NCI-H460 (cell line): ENCODE results near the gene KCTD17. TPM values are rescaled to one million over a fixed set of nuclear protein-coding genes. Genes with fewer than 3 reads are reported as not detected.
A peak's percentile ranks its signal among the peaks of the same experiment; 100 is the strongest.

ENCODE experiments used
- DNase-seq: peaks from one replicate; pipeline ENCODE4 v3.0.0-alpha.2; 2016; ENCODE audit warnings: low read depth; ENCODE audit errors: extremely low read depth
- polyA plus RNA-seq: library from polyadenylated mRNA; depleted of rRNA; stranded (reverse); fragments of >200 nt; gene quantifications from 2 replicates; pipeline ENCODE4 v1.2.3, GENCODE V29; 2014; cell fraction: nucleus; rRNA removed
- total RNA-seq: library from RNA; depleted of rRNA; stranded (reverse); fragments of >200 nt; shearing (Covaris generic); gene quantifications from 2 replicates; pipeline ENCODE4 v1.2.3, GENCODE V29; 2014; rRNA removed

KCTD17 gene, protein sequence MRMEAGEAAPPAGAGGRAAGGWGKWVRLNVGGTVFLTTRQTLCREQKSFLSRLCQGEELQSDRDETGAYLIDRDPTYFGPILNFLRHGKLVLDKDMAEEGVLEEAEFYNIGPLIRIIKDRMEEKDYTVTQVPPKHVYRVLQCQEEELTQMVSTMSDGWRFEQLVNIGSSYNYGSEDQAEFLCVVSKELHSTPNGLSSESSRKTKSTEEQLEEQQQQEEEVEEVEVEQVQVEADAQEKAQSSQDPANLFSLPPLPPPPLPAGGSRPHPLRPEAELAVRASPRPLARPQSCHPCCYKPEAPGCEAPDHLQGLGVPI
- total RNA-seq = 3.3 and 4.1 TPM in 2 replicates
- polyA plus RNA-seq = 12.3 and 20.9 TPM in 2 replicates

DNA sequence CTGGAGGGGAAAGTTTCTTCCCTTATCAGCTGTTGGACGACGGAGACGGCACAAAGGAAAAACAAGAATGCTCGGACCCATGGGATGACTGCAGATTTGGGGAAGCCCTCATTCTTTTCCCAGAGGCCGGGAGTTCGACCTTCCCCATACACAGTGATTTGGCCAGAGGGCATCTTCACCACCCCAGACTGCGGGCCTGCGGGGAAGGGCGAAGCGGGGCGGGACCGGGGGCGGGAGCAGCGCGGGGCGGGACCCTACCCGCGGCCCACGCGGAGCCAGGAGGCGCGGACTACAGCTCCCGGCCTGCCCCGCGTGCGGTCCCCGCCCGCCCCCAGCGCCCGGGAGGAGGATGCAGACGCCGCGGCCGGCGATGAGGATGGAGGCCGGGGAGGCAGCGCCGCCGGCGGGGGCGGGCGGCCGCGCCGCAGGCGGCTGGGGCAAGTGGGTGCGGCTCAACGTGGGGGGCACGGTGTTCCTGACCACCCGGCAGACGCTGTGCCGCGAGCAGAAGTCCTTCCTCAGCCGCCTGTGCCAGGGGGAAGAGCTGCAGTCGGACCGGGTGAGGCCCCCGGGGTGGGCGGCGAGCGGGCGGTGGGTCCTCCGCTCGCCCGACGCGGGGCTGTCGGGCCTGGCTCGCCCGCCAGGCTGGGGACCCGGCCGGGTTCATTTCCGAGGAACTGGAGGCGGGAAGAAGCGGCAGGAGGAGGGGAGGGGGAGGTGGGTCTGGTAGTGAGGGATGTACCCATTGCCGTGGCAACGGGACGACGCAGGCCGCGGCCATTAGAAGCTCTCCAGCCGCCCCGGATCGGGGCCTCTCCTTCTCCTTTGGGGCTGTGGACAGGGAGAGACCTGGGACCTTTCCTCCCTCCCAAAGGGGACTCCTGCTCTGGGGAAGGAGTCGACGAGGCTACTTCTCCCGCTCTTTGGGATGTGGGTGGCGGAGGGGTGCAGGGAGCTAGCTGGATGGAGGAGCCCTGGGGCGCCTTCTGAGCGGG, at the start of gene KCTD17:
Gene KCTD17, plus strand, starts transcription at position 352 of the 995 bp plus-strand sequence. Its CDS starts 19 bp downstream, at position 371.
- peak; percentile 38 for DNase-seq

DNA sequence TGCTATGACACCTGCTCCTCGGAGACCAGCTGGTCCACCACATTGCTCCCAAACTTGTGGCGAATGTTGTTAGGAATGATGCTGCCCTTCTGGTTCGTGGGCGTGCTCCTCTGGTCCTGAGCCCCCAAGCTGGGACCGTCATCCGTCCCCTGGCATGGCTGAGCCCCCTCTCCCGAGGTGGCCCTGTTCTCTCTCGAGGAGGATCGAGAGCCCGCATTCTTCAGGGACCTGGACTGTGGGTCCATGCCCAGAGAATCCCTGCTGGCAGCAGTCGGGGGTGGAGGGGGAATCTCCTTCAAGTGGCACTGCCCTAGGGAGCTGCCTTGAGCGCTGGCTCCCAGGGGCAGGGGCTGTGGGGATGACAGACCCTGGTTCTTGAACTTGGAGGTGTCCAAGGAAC, 49.7 kb upstream of the KCTD17 start:
- DNase-seq = no peak

- no peak for DNase-seq
Observed at GRCh38 chr22:37002633-37003032, 48.9 kb upstream of the KCTD17 start.

- no peak for DNase-seq
Observed at GRCh38 chr22:37007651-37008050, 43.9 kb upstream of the KCTD17 start.

- no peak for DNase-seq
Observed at GRCh38 chr22:37008365-37008764, 43.2 kb upstream of the KCTD17 start.

- DNase-seq = no peak
Observed at GRCh38 chr22:37009490-37009889, 42.1 kb upstream of the KCTD17 start.

GRCh38 chr22:37010174-37010573, 41.4 kb upstream of the KCTD17 start:
- no peak for DNase-seq

DNA sequence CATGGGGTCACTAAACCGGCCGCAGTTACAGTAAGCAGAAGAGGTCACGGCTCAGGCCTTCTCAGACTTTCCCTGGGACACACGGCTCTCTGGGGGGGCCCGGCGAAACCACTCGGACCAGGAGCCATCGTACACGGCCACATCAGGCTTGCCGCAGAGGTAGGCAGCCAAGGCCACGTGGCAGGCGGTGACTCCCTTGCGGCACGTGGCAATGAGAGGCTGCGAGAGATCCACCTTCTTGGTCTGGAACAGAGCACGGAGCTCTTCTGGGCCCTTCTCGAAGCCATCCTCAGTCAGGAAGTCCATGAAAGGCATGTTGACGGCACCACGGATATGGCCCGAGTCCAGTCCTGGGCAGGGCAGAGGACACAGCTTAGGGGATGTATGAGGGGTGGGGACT, 40.6 kb upstream of the KCTD17 start:
- no peak for DNase-seq

DNA sequence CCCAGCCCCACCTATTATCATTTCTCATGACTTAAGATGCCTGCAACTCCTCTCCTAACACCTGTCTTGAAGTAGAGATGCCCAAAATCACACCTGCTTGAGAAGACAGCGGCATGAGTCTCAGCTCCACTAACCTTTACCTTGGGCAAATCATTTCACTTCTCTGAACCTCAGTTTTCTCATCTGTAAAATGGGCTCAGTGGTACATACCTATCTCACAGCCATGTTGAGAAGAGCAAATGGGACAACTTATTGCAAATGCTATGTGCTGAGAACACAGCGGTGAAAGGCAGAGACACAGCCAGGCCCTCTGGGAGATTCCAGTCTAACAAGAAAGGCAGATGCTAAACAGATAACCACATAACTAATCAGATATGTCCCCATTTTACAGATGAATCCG, 40.1 kb upstream of the KCTD17 start:
- DNase-seq = no peak

GRCh38 chr22:37012262-37012904, 39.2 kb upstream of the KCTD17 start:
- DNase-seq = no peak

GRCh38 chr22:37012956-37013355, 38.6 kb upstream of the KCTD17 start:
- DNase-seq = no peak

DNA sequence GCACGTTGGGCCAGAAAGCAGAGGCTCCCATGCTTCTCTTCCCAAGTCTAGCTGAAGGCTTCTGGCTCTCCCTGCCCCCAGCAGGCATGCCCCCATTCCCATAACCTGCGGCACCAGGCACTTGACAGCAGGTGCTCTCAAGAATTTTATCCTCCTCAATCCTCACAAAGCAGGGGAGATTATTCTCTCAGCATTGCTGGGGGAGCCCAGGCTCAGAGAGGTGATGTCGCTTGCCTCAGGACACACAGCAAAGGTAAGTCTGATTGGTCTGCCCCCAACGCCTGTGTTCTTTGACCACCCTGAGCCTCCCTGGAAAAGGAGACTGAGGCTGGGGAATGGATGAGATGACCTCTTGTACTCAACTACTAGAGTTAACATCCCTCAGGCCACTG, 37.1 kb upstream of the KCTD17 start:
- DNase-seq = no peak

DNA sequence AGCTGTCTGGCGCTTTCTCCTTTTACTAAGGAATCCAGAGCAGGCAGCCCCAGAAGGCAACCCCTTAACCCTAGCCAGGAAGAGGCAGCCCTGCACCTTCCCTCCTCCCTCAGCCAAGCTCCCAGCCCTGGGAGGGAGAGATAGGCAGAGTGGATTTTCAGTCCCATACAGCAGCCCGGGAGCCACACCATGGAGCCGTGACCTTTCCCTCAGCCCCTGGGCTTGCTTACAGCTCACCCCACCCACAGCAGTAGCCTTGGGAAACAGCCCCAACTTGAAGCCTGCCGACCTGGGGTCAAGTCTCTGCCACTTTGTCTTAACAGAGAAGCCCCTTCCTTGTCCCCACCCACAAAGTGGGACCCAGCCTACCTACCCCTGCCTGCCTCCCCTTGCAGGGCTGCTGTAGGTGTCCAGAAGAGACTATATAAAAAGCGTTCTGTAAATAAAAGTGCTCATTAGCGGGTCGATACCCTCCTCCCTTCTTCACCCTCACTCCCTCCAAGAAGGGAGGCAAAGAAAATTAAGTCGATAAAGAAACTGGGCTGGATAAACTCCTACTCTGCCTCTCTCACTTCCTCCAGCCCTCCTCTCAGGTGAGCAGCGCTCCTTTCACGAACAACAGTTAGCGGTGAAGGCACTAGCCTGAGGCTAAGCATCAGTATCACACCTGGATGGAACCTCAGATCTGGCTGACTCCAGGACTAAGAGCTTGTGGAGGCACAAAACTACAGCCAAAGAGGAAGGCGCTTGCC, 36.5 kb upstream of the KCTD17 start:
- no peak for DNase-seq

DNA sequence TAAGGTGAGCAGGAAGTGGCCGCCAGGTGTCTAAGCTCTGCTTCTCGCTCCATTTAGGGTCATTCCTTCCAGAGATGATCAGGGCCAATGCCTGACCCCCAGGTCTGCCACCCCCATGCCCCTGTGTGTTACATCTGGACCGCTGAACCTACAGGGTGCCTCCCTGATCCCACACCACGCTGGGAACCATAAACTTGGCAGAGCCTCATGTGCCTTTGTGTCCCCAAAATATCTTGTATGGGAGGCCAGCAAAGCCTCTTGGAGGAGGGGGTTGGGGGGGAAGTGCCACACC, 36.0 kb upstream of the KCTD17 start:
- DNase-seq = no peak

- DNase-seq = no peak
Observed at GRCh38 chr22:37016134-37016910, 35.2 kb upstream of the KCTD17 start.

DNA sequence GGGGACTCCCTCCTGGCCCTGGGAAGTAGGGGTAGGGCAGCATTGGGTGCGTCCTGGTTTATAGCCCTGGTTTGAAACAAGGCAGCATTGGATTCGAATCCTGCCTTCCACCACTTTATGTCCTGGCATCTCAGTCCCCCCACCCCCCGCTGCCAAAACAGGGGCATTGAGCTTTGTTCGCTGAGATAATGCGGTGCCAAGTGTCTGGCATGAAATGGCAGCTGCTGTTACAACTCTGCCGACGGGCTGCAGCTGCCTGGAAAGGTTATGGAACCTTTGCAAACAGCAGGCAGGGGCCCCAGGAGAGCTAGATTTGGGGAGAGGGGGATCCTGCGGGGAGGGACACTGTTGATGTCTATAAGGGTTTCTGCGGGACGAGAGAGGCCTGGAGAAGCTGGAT, 34.2 kb upstream of the KCTD17 start:
- no peak for DNase-seq

- no peak for DNase-seq
Observed at GRCh38 chr22:37018086-37018814, 33.3 kb upstream of the KCTD17 start.

GRCh38 chr22:37018815-37019308, 32.7 kb upstream of the KCTD17 start:
- DNase-seq = no peak
